Endothelial cell of umbilical vein (primary cell): Measurements from ENCODE around the gene MYZAP.

Experiments used
- EZH2 ChIP-seq: IDR thresholded peaks from 2 replicates; pipeline ENCODE4 v1.6.1; 2012; ENCODE audit warnings: borderline replicate concordance, low read depth, mild to moderate bottlenecking, moderate library complexity, low read length, inconsistent platforms; ENCODE audit not compliant: severe bottlenecking
- FOS ChIP-seq: IDR thresholded peaks from 2 replicates; pipeline ENCODE4 v1.6.1; 2011; ENCODE audit warnings: mild to moderate bottlenecking, low read length, moderate library complexity, borderline replicate concordance; ENCODE audit not compliant: insufficient read depth
- JUN ChIP-seq: IDR thresholded peaks from 2 replicates; pipeline ENCODE4 v1.6.1; 2011; ENCODE audit warnings: borderline replicate concordance, low read depth; ENCODE audit not compliant: insufficient read length, insufficient read depth
- POLR2A ChIP-seq: IDR thresholded peaks from 2 replicates; pipeline ENCODE4 v1.6.1; 2012; ENCODE audit warnings: low read depth, mild to moderate bottlenecking, control low read depth, low read length
- POLR2AphosphoS5 ChIP-seq: IDR thresholded peaks from 2 replicates; pipeline ENCODE4 v1.6.1; 2012; ENCODE audit warnings: low read depth, mild to moderate bottlenecking, control low read depth, low read length, moderate library complexity; ENCODE audit not compliant: insufficient read depth
- TF ChIP-seq, protein P1 (sequence below), 2 donors: IDR thresholded peaks; 1 replicate in 1 of 2; 2 replicates in 1 of 2; pipeline ENCODE4 v1.5.1; 2011; ENCODE audit warnings: low read length in 2 of 2, mild to moderate bottlenecking in 2 of 2, moderate library complexity in 2 of 2, control low read depth in 1 of 2, inconsistent platforms in 1 of 2, low read depth in 1 of 2; ENCODE audit not compliant: insufficient read depth in 1 of 2; ENCODE audit errors: extremely low read depth in 1 of 2
- TF ChIP-seq, protein P2 (sequence below): IDR thresholded peaks from 2 replicates; pipeline ENCODE4 v1.6.1; 2011; ENCODE audit not compliant: insufficient read depth, insufficient read length

DNA sequence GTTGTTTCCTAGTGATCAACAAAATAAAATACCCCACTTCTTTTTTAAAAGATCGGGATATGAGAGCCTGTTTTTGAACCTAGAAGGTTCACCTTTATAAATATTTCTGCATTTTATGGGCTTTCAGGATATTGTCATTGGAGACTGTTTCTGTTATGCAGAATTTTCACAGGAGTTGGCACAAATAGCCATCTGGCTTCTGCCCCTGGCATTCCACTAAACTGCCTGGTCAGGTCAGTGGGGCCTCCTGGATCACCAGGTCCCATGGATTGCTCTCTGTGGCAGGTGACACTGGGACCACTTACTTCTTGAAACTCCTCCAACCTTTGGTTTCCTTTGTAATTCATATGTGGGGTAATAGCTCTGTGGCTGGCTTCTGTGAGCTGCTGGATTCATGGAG is 89.3 kb downstream of the MYZAP start:
- TF ChIP-seq, protein P1, sequence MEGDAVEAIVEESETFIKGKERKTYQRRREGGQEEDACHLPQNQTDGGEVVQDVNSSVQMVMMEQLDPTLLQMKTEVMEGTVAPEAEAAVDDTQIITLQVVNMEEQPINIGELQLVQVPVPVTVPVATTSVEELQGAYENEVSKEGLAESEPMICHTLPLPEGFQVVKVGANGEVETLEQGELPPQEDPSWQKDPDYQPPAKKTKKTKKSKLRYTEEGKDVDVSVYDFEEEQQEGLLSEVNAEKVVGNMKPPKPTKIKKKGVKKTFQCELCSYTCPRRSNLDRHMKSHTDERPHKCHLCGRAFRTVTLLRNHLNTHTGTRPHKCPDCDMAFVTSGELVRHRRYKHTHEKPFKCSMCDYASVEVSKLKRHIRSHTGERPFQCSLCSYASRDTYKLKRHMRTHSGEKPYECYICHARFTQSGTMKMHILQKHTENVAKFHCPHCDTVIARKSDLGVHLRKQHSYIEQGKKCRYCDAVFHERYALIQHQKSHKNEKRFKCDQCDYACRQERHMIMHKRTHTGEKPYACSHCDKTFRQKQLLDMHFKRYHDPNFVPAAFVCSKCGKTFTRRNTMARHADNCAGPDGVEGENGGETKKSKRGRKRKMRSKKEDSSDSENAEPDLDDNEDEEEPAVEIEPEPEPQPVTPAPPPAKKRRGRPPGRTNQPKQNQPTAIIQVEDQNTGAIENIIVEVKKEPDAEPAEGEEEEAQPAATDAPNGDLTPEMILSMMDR (IDR thresholded peaks at IDR 0.05; ENCODE audit: extremely low read depth in 1 of 2, insufficient read depth in 1 of 2, low read depth in 1 of 2, low read length in 2 of 2), result no peak
- TF ChIP-seq POLR2A, result no peak
- TF ChIP-seq EZH2, result no peak
- no peak for TF ChIP-seq POLR2AphosphoS5
- no peak for TF ChIP-seq FOS
- TF ChIP-seq, protein P2, sequence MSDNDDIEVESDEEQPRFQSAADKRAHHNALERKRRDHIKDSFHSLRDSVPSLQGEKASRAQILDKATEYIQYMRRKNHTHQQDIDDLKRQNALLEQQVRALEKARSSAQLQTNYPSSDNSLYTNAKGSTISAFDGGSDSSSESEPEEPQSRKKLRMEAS, result no peak
- TF ChIP-seq JUN, result no peak
